ENCODE results near the gene CTDSP2. TPM values are rescaled to one million over a fixed set of nuclear protein-coding genes. Genes with fewer than 3 reads are reported as not detected.

CTDSP2 gene
- total RNA-seq, 1 experiment from 2014 or later: 82.7 TPM

DNA sequence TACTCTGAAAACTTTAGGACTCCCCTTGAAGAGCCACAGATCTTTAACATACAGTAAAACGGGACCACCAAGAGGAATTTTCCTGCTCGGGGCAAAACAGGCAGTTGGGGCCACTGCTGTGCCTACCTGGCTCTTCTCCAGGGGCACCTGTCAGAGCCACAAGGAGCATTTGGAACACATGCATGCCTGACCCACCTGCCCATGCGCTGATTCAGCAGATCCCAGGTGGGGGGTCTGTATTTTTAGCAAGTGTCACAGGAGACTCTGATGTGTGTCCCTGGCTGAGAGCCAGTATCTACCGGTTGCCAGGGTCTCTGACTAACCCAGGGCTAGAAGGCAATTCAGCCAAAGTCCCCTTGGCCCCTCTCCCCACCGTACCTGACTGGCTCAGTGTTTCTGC lies 6.5 kb downstream of the CTDSP2 start:
- no peak for DNase-seq (ENCODE audit: low read depth, low spot score)
- ChIA-PET POLR2A (no interaction called here), RAD21 (ENCODE audit: low non-redundant PET in 1 of 2, low total read pairs in 2 of 2, uncharacterized antibody in 2 of 2, unreplicated experiment in 2 of 2) (no interaction called here), CTCF (no interaction called here)
- no TSS peak for BruUV-seq (replicated peaks)
- no peak for TF ChIP-seq CEBPB (IDR thresholded peaks at IDR 0.05; ENCODE audit: low read depth)
- TF ChIP-seq SP1 (IDR thresholded peaks at IDR 0.05; ENCODE audit: low read depth): no peak
- no peak for TF ChIP-seq FOSL1 (IDR thresholded peaks at IDR 0.05; ENCODE audit: low read depth)
- no peak for TF ChIP-seq TCF7L2 (IDR thresholded peaks at IDR 0.05; ENCODE audit: borderline replicate concordance, extremely low read depth, insufficient read depth, insufficient read length)
- TF ChIP-seq ZFX (IDR thresholded peaks at IDR 0.05): no peak
- no peak for TF ChIP-seq JUND (IDR thresholded peaks at IDR 0.05)
- no peak for TF ChIP-seq POLR2AphosphoS5 (IDR thresholded peaks at IDR 0.05; ENCODE audit: low read depth, low read length)
- H4K20me1 ChIP-seq (ENCODE audit: insufficient read depth): 0 out of 2 replicates have a peak, but pooled peaks cover 6% of the 10 kb centered on the region
- H2AFZ ChIP-seq (ENCODE audit: low read depth, low read length, poor library complexity, severe bottlenecking): no peak overlapping the region
- H3K36me3 ChIP-seq (ENCODE audit: control insufficient read depth in 1 of 2, insufficient read depth in 2 of 2, low read length in 2 of 2): no peaks in the 10 kb centered on the region
- H3K9me2 ChIP-seq (ENCODE audit: insufficient read depth): no peaks in the 10 kb centered on the region
- H3K79me2 ChIP-seq (ENCODE audit: insufficient read depth, low read length): peaks cover 96% of the 10 kb centered on the region
- no peak overlapping the region for H3K4me2 ChIP-seq (ENCODE audit: low read length)
- H3K4me1 ChIP-seq (ENCODE audit: control insufficient read depth in 1 of 2, insufficient read depth in 2 of 2, low read length in 2 of 2): peaks cover 25 to 68% of the 10 kb centered on the region in 2 experiments
- H3K27me3 ChIP-seq (ENCODE audit: insufficient read depth, low read length): no peaks in the 10 kb centered on the region
- no peak overlapping the region for H3K9ac ChIP-seq (ENCODE audit: low read length)
- intact Hi-C loops (cut with micrococcal nuclease): no loop called here
- ATAC-seq: no peak
- H3K27ac ChIP-seq (ENCODE audit: low read depth, low read length): no peak overlapping the region
- H3K4me3 ChIP-seq (replicated peaks in 1 of 2; ENCODE audit: low read depth in 1 of 2, low read length in 2 of 2): no peak overlapping the region
- no peaks in the 10 kb centered on the region for H3K9me3 ChIP-seq (ENCODE audit: control insufficient read depth in 1 of 2, insufficient read depth in 1 of 2, low read depth in 1 of 2, low read length in 2 of 2)

DNA sequence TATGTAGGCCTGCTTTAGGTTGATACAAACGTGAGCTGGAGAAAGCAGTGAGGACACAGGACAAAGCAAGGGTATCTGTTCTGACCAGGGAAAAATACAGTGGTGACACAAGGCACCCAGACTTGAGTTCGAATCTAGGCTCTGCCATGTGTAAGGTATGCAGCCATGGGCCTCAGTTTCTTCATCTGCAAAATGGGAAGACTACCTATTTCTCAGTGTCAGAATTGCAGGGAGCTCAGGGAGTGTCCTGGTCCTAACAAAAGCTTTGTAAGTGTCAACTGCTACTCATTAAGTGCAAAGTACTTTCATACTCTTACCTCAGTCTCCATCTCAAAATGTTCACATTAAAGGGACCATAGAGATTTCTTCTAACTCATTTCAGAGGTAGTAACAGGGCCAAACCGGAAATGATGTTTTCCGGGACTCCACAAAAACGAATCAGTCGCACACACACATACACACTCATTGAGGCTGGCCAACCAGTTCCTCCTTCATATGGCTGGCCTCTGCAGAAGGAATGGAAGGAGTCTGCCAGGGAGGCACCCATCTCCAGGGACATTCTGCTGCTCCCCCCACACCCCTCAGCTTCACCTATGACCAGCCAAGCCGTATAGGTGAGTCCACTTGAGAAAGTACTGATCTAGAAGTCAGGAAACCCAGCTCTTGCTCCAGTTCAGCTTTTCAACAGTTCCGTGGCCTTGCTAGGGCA lies 7.8 kb downstream of the CTDSP2 start:
- no peak for ATAC-seq
- H3K9me3 ChIP-seq (ENCODE audit: control insufficient read depth in 1 of 2, insufficient read depth in 1 of 2, low read depth in 1 of 2, low read length in 2 of 2): no peaks in the 10 kb centered on the region
- no peak overlapping the region for H3K9ac ChIP-seq (ENCODE audit: low read length)
- no peaks in the 10 kb centered on the region for H3K9me2 ChIP-seq (ENCODE audit: insufficient read depth)
- intact Hi-C loops (cut with micrococcal nuclease): no loop called here
- ChIA-PET POLR2A (no interaction called here), RAD21 (ENCODE audit: low non-redundant PET in 1 of 2, low total read pairs in 2 of 2, uncharacterized antibody in 2 of 2, unreplicated experiment in 2 of 2) (no interaction called here), CTCF (no interaction called here)
- BruUV-seq (replicated peaks): no TSS peak
- 0 out of 2 replicates have a peak, but pooled peaks cover 6% of the 10 kb centered on the region for H4K20me1 ChIP-seq (ENCODE audit: insufficient read depth)
- no peaks in the 10 kb centered on the region for H3K27me3 ChIP-seq (ENCODE audit: insufficient read depth, low read length)
- no peak overlapping the region for H2AFZ ChIP-seq (ENCODE audit: low read depth, low read length, poor library complexity, severe bottlenecking)
- DNase-seq (ENCODE audit: low read depth, low spot score): no peak
- H3K36me3 ChIP-seq (ENCODE audit: control insufficient read depth in 1 of 2, insufficient read depth in 2 of 2, low read length in 2 of 2): no peaks in the 10 kb centered on the region
- no peak overlapping the region for H3K27ac ChIP-seq (ENCODE audit: low read depth, low read length)
- H3K79me2 ChIP-seq (ENCODE audit: insufficient read depth, low read length): peaks cover 94% of the 10 kb centered on the region
- no peak for TF ChIP-seq SP1 (IDR thresholded peaks at IDR 0.05; ENCODE audit: low read depth)
- no peak for TF ChIP-seq CEBPB (IDR thresholded peaks at IDR 0.05; ENCODE audit: low read depth)
- TF ChIP-seq POLR2AphosphoS5 (IDR thresholded peaks at IDR 0.05; ENCODE audit: low read depth, low read length): no peak
- TF ChIP-seq, protein P1, sequence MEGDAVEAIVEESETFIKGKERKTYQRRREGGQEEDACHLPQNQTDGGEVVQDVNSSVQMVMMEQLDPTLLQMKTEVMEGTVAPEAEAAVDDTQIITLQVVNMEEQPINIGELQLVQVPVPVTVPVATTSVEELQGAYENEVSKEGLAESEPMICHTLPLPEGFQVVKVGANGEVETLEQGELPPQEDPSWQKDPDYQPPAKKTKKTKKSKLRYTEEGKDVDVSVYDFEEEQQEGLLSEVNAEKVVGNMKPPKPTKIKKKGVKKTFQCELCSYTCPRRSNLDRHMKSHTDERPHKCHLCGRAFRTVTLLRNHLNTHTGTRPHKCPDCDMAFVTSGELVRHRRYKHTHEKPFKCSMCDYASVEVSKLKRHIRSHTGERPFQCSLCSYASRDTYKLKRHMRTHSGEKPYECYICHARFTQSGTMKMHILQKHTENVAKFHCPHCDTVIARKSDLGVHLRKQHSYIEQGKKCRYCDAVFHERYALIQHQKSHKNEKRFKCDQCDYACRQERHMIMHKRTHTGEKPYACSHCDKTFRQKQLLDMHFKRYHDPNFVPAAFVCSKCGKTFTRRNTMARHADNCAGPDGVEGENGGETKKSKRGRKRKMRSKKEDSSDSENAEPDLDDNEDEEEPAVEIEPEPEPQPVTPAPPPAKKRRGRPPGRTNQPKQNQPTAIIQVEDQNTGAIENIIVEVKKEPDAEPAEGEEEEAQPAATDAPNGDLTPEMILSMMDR (IDR thresholded peaks at IDR 0.05 in 2 of 3, conservative IDR thresholded peaks at IDR 0.05 in 1 of 3; ENCODE audit: borderline replicate concordance in 1 of 3, insufficient read depth in 1 of 3, low read depth in 2 of 3, low read length in 2 of 3): no peak
- no peak for TF ChIP-seq JUND (IDR thresholded peaks at IDR 0.05)
- no peak for TF ChIP-seq FOSL1 (IDR thresholded peaks at IDR 0.05; ENCODE audit: low read depth)
- H3K4me2 ChIP-seq (ENCODE audit: low read length): no peak overlapping the region
- no peak overlapping the region for H3K4me3 ChIP-seq (replicated peaks in 1 of 2; ENCODE audit: low read depth in 1 of 2, low read length in 2 of 2)
- peaks cover 20 to 55% of the 10 kb centered on the region in 2 experiments for H3K4me1 ChIP-seq (ENCODE audit: control insufficient read depth in 1 of 2, insufficient read depth in 2 of 2, low read length in 2 of 2)

All from HCT116 (cell line).